ENCODE results near the gene IFFO2. TPM values are rescaled to one million over a fixed set of nuclear protein-coding genes. Genes with fewer than 3 reads are reported as not detected.

IFFO2 gene
- total and polyA plus RNA-seq, 2 experiments from 2014 or later: 0.71 to 7.5 TPM

GRCh38 chr1:18900303-18900841, 56.1 kb downstream of the IFFO2 start:
- Mint-ChIP-seq H3K9me3 (no peaks in the 10 kb centered on the region; the same call in 2 of the 3 replicates), H3K27ac (no peak overlapping the region), H3K27me3 (ENCODE audit: insufficient read depth, low read depth, poor library complexity) (peaks cover 10% of the 10 kb centered on the region), H3K36me3 (ENCODE audit: low read depth) (peaks cover 4% of the 10 kb centered on the region; the same call in 1 of the 3 replicates), H3K4me1 (peaks cover 18% of the 10 kb centered on the region), H3K4me3 (peak overlapping the region; percentile 91; the same call in 2 of the 3 replicates)
- no peaks in the 10 kb centered on the region for H3K9me2 ChIP-seq (ENCODE audit: insufficient read depth)
- no peak for DNase-seq (ENCODE audit: low spot score)
- TF ChIP-seq JUNB (IDR thresholded peaks at IDR 0.05; ENCODE audit: unreplicated experiment) (no peak), EZH2phosphoT487 (IDR thresholded peaks at IDR 0.05; ENCODE audit: unreplicated experiment) (no peak), ETS1 (IDR thresholded peaks at IDR 0.05) (no peak), CTCF (conservative IDR thresholded peaks at IDR 0.05; ENCODE audit: low read depth in 2 of 2) (no peak)
- H3K27me3 ChIP-seq (ENCODE audit: insufficient read depth): no peaks in the 10 kb centered on the region
- no peaks in the 10 kb centered on the region for H3F3A ChIP-seq (replicated peaks; ENCODE audit: low read depth)
- no peak overlapping the region for H2AFZ ChIP-seq
- H3K79me2 ChIP-seq (replicated peaks; ENCODE audit: insufficient read depth): peaks cover 12% of the 10 kb centered on the region
- no peak overlapping the region for H3K4me3 ChIP-seq
- ATAC-seq: no peak
- H3K36me3 ChIP-seq (ENCODE audit: insufficient read depth): no peaks in the 10 kb centered on the region
- no peak overlapping the region for H3K27ac ChIP-seq (ENCODE audit: low read depth)
- peaks cover 12% of the 10 kb centered on the region for H3K4me1 ChIP-seq (ENCODE audit: insufficient read depth)
- H3K4me2 ChIP-seq: no peak overlapping the region
- H4K20me1 ChIP-seq (replicated peaks; ENCODE audit: insufficient read depth): no peaks in the 10 kb centered on the region; the same call in 1 of the 2 replicates

GRCh38 chr1:18899363-18900049, 57.0 kb downstream of the IFFO2 start:
- Histone ChIP-seq H3K36me3 (ENCODE audit: insufficient read depth) (no peaks in the 10 kb centered on the region), H3K27me3 (ENCODE audit: insufficient read depth) (no peaks in the 10 kb centered on the region), H3K9me2 (ENCODE audit: insufficient read depth) (no peaks in the 10 kb centered on the region), H2AFZ (no peak overlapping the region), H4K20me1 (replicated peaks; ENCODE audit: insufficient read depth) (no peaks in the 10 kb centered on the region; the same call in 1 of the 2 replicates), H3K4me3 (no peak overlapping the region), H3K4me1 (ENCODE audit: insufficient read depth) (peaks cover 12% of the 10 kb centered on the region), H3K79me2 (replicated peaks; ENCODE audit: insufficient read depth) (peaks cover 12% of the 10 kb centered on the region), H3F3A (replicated peaks; ENCODE audit: low read depth) (no peaks in the 10 kb centered on the region), H3K27ac (ENCODE audit: low read depth) (no peak overlapping the region), H3K4me2 (no peak overlapping the region)
- Mint-ChIP-seq H3K4me3 (no peak overlapping the region), H3K27me3 (ENCODE audit: insufficient read depth, low read depth, poor library complexity) (peaks cover 12% of the 10 kb centered on the region), H3K4me1 (peaks cover 18% of the 10 kb centered on the region), H3K27ac (no peak overlapping the region), H3K9me3 (no peaks in the 10 kb centered on the region; the same call in 2 of the 3 replicates), H3K36me3 (ENCODE audit: low read depth) (peaks cover 4% of the 10 kb centered on the region; the same call in 2 of the 3 replicates)
- DNase-seq (ENCODE audit: low spot score) (no peak), ATAC-seq (no peak)
- no peak for TF ChIP-seq JUNB (IDR thresholded peaks at IDR 0.05; ENCODE audit: unreplicated experiment)

GRCh38 chr1:18898567-18898966, 57.9 kb downstream of the IFFO2 start:
- Histone ChIP-seq H3K4me1 (ENCODE audit: insufficient read depth) (peaks cover 12% of the 10 kb centered on the region), H3K79me2 (replicated peaks; ENCODE audit: insufficient read depth) (peaks cover 12% of the 10 kb centered on the region), H3K4me2 (no peak overlapping the region), H3K27ac (ENCODE audit: low read depth) (no peak overlapping the region), H3K9me2 (ENCODE audit: insufficient read depth) (no peaks in the 10 kb centered on the region), H3F3A (replicated peaks; ENCODE audit: low read depth) (no peaks in the 10 kb centered on the region), H3K4me3 (no peak overlapping the region), H3K27me3 (ENCODE audit: insufficient read depth) (no peaks in the 10 kb centered on the region), H2AFZ (no peak overlapping the region), H3K36me3 (ENCODE audit: insufficient read depth) (no peaks in the 10 kb centered on the region), H4K20me1 (replicated peaks; ENCODE audit: insufficient read depth) (no peaks in the 10 kb centered on the region; the same call in 1 of the 2 replicates)
- Mint-ChIP-seq H3K27ac (no peak overlapping the region), H3K9me3 (no peaks in the 10 kb centered on the region; the same call in 2 of the 3 replicates), H3K27me3 (ENCODE audit: insufficient read depth, low read depth, poor library complexity) (peaks cover 9% of the 10 kb centered on the region), H3K4me1 (peaks cover 12% of the 10 kb centered on the region), H3K36me3 (ENCODE audit: low read depth) (peaks cover 4% of the 10 kb centered on the region; the same call in 2 of the 3 replicates), H3K4me3 (no peak overlapping the region)
- no peak for ATAC-seq
- no peak for DNase-seq (ENCODE audit: low spot score)
- TF ChIP-seq EZH2phosphoT487 (IDR thresholded peaks at IDR 0.05; ENCODE audit: unreplicated experiment) (no peak), ZNF462 (CRISPR knock-in tag; IDR thresholded peaks at IDR 0.05) (no peak)
